HEK293 (cell line): ENCODE measurements around the gene NOTCH3.

ENCODE experiments used
- CTCF ChIA-PET: fragments of 350-600 bp; formaldehyde crosslinking; extraction: SDS; loops from one replicate; lab custom pipeline; 2021; ENCODE audit warnings: antibody characterized with exemption; lab: Yijun Ruan, JAX
- POLR2A ChIA-PET: fragments of 300-600 bp; formaldehyde crosslinking; extraction: SDS; loops from one replicate; lab custom pipeline; 2020; ENCODE audit warnings: antibody characterized with exemption, inconsistent platforms; lab: Yijun Ruan, JAX
- H3K27ac ChIP-seq: fragments of 200-500 bp; sonication (Bioruptor generic); 2 replicates; pipeline ENCODE4 v1.5.1; 2014; ENCODE audit warnings: low read depth, low read length, control low read depth, inconsistent platforms; ENCODE audit errors: extremely low read depth
- H3K36me3 ChIP-seq, 2 experiments: fragments of 200-500 bp in 1 of 2; sonication (Bioruptor generic) in 1 of 2; 1 replicate in 1 of 2; 2 replicates in 1 of 2; pipeline ENCODE4 v1.5.1; 2014 to 2017; ENCODE audit warnings: inconsistent platforms in 2 of 2, low read length in 2 of 2; ENCODE audit not compliant: control insufficient read depth in 2 of 2, insufficient read depth in 1 of 2
- H3K4me1 ChIP-seq: fragments of 200-500 bp; sonication (Bioruptor generic); 2 replicates; pipeline ENCODE4 v1.5.1; 2014; ENCODE audit warnings: mild to moderate bottlenecking, low read length, inconsistent platforms; ENCODE audit not compliant: control insufficient read depth, insufficient read depth
- H3K4me3 ChIP-seq: 2 replicates; pipeline ENCODE4 v1.5.1; 2011; ENCODE audit warnings: low read depth, mild to moderate bottlenecking, control low read depth, low read length, moderate library complexity
- H3K9me3 ChIP-seq: fragments of 200-500 bp; sonication (Bioruptor generic); 2 replicates; pipeline ENCODE4 v1.5.1; 2014; ENCODE audit warnings: low read depth, low read length, inconsistent platforms; ENCODE audit not compliant: control insufficient read depth, insufficient read depth
- EGR2 ChIP-seq: fragments of 450-650 bp; formaldehyde crosslinking; IDR thresholded peaks from 2 replicates; pipeline ENCODE4 v1.5.1; 2016; ENCODE audit warnings: low read depth, missing biosample characterization, missing genetic modification characterization
- PRDM10 ChIP-seq: fragments of 450-650 bp; formaldehyde crosslinking; IDR thresholded peaks from 2 replicates; pipeline ENCODE4 v1.5.1; 2016; ENCODE audit warnings: missing biosample characterization, missing genetic modification characterization
- PRDM2 ChIP-seq: fragments of 450-650 bp; formaldehyde crosslinking; IDR thresholded peaks from 2 replicates; pipeline ENCODE4 v1.5.1; 2016; ENCODE audit warnings: missing biosample characterization, missing genetic modification characterization, borderline replicate concordance
- RBAK ChIP-seq: fragments of 450-650 bp; formaldehyde crosslinking; IDR thresholded peaks from 2 replicates; pipeline ENCODE4 v1.5.1; 2016; ENCODE audit warnings: missing biosample characterization, missing genetic modification characterization
- ZBTB48 ChIP-seq: fragments of 450-650 bp; formaldehyde crosslinking; IDR thresholded peaks from 2 replicates; pipeline ENCODE4 v1.5.1; 2016; ENCODE audit warnings: missing biosample characterization, missing genetic modification characterization
- ZFHX2 ChIP-seq: fragments of 450-650 bp; formaldehyde crosslinking; conservative IDR thresholded peaks from 2 replicates; pipeline ENCODE4 v1.5.1; 2016; ENCODE audit warnings: missing biosample characterization, missing genetic modification characterization
- ZNF157 ChIP-seq: fragments of 450-650 bp; formaldehyde crosslinking; IDR thresholded peaks from 2 replicates; pipeline ENCODE4 v1.5.1; 2016; ENCODE audit warnings: missing biosample characterization, missing genetic modification characterization
- ZNF174 ChIP-seq: fragments of 450-650 bp; formaldehyde crosslinking; IDR thresholded peaks from 2 replicates; pipeline ENCODE4 v1.5.0; 2017; ENCODE audit warnings: missing biosample characterization, mild to moderate bottlenecking, missing genetic modification characterization
- ZNF175 ChIP-seq: fragments of 450-650 bp; formaldehyde crosslinking; IDR thresholded peaks from 2 replicates; pipeline ENCODE4 v1.5.1; 2016; ENCODE audit warnings: missing biosample characterization, missing genetic modification characterization
- ZNF501 ChIP-seq: fragments of 450-650 bp; formaldehyde crosslinking; IDR thresholded peaks from 2 replicates; pipeline ENCODE4 v1.5.1; 2016; ENCODE audit warnings: missing biosample characterization, missing genetic modification characterization
- ZNF560 ChIP-seq: fragments of 450-650 bp; formaldehyde crosslinking; IDR thresholded peaks from 2 replicates; pipeline ENCODE4 v1.5.1; 2017; ENCODE audit warnings: missing biosample characterization, missing genetic modification characterization, borderline replicate concordance
- ZNF580 ChIP-seq: fragments of 450-650 bp; formaldehyde crosslinking; IDR thresholded peaks from 2 replicates; pipeline ENCODE4 v1.5.1; 2016; ENCODE audit warnings: missing biosample characterization, missing genetic modification characterization
- ZNF585B ChIP-seq: fragments of 450-650 bp; formaldehyde crosslinking; IDR thresholded peaks from 2 replicates; pipeline ENCODE4 v1.5.1; 2016; ENCODE audit warnings: missing biosample characterization, missing genetic modification characterization
- ZNF610 ChIP-seq: fragments of 450-650 bp; formaldehyde crosslinking; IDR thresholded peaks from 2 replicates; pipeline ENCODE4 v1.5.1; 2016; ENCODE audit warnings: missing biosample characterization, missing genetic modification characterization, borderline replicate concordance
- ZNF670 ChIP-seq: fragments of 450-650 bp; formaldehyde crosslinking; IDR thresholded peaks from 2 replicates; pipeline ENCODE4 v1.5.1; 2016; ENCODE audit warnings: missing biosample characterization, missing genetic modification characterization, low read depth
- ZNF704 ChIP-seq: fragments of 450-650 bp; formaldehyde crosslinking; IDR thresholded peaks from 2 replicates; pipeline ENCODE4 v1.5.1; 2016; ENCODE audit warnings: missing biosample characterization, missing genetic modification characterization
- ZSCAN30 ChIP-seq: fragments of 450-650 bp; IDR thresholded peaks from 2 replicates; pipeline ENCODE4 v1.5.1; 2018; ENCODE audit warnings: missing biosample characterization, mild to moderate bottlenecking, missing genetic modification characterization, moderate library complexity

The NOTCH3 gene

GRCh38 chr19:15249972-15250639, 49.3 kb upstream of the NOTCH3 start:
- no peaks in the 10 kb centered on the region for H3K4me1 ChIP-seq
- TF ChIP-seq ZNF580 (tag by site-specific recombination): no peak
- TF ChIP-seq EGR2 (tag by site-specific recombination): peak; percentile 66
- peak; percentile 43 for TF ChIP-seq ZFHX2 (tag by site-specific recombination)
- H3K9me3 ChIP-seq: no peaks in the 10 kb centered on the region
- no peak overlapping the region for H3K4me3 ChIP-seq
- ChIA-PET POLR2A (interaction anchor here (1.4 kb wide), 1 partner anchor 16 kb away, joined by 4 read pairs; no protein-coding TSS in a partner anchor), CTCF (interaction anchor here (0.6 to 3.3 kb wide), 8 partner anchors 11 to 160 kb away, joined by 3 to 15 read pairs (median 4); partner anchors contain the start of gene NOTCH3)
- peaks cover 5 to 91% of the 10 kb centered on the region in 2 experiments; a peak in 1 of 3 replicates for H3K36me3 ChIP-seq
- no peak overlapping the region for H3K27ac ChIP-seq

GRCh38 chr19:15249528-15249874, 48.7 kb upstream of the NOTCH3 start:
- Histone ChIP-seq H3K27ac (no peak overlapping the region), H3K4me3 (no peak overlapping the region), H3K36me3 (peaks cover 5 to 91% of the 10 kb centered on the region in 2 experiments; a peak in 1 of 3 replicates), H3K9me3 (no peaks in the 10 kb centered on the region), H3K4me1 (no peaks in the 10 kb centered on the region)
- CTCF ChIA-PET: interaction anchor here (0.6 to 1.1 kb wide), 3 partner anchors 49 to 100 kb away, joined by 3 to 5 read pairs (median 4); partner anchors contain the start of gene NOTCH3
- TF ChIP-seq ZNF585B: no peak
- no peak for TF ChIP-seq ZNF560 (tag by site-specific recombination)
- TF ChIP-seq ZNF670 (tag by site-specific recombination): no peak
- TF ChIP-seq ZSCAN30 (tag by site-specific recombination): no peak
- POLR2A ChIA-PET: no interaction called here

GRCh38 chr19:15248648-15249527, 48.1 kb upstream of the NOTCH3 start:
- Histone ChIP-seq H3K36me3 (peaks cover 5 to 90% of the 10 kb centered on the region in 2 experiments; a peak in 1 of 3 replicates), H3K27ac (no peak overlapping the region), H3K4me3 (no peak overlapping the region), H3K4me1 (no peaks in the 10 kb centered on the region), H3K9me3 (no peaks in the 10 kb centered on the region)
- ChIA-PET CTCF (interaction anchor here (0.7 to 1.1 kb wide), 3 partner anchors 48 to 186 kb away, joined by 3 to 5 read pairs (median 3); partner anchors contain the start of gene NOTCH3), POLR2A (no interaction called here)
- TF ChIP-seq ZNF610 (no peak), PRDM10 (tag by site-specific recombination) (peak; percentile 48), PRDM2 (no peak), ZNF175 (tag by site-specific recombination) (no peak), ZNF174 (tag by site-specific recombination) (no peak), ZNF157 (tag by site-specific recombination) (no peak), ZBTB48 (tag by site-specific recombination) (no peak), RBAK (tag by site-specific recombination) (no peak), ZNF501 (tag by site-specific recombination) (no peak), ZNF704 (tag by site-specific recombination) (no peak)
